ENCODE data around the gene SEM1.
A peak's percentile ranks its signal among the peaks of the same experiment; 100 is the strongest.
"Not testable (repeated sequence)": the region's sequence is repeated elsewhere in the genome, so short reads cannot be mapped to it uniquely, and the experiment has no call there.

SEM1 gene

GRCh38 chr7:96709381-96710228, at the start of gene SEM1:
TSS of gene SEM1 (minus strand) at chr7:96709846. CDS start at chr7:96709763, 83 bp downstream.
- peak; percentile 50 for DNase-seq (ENCODE audit: low read depth)

GRCh38 chr7:96757880-96758279, 48.2 kb upstream of the SEM1 start:
- not testable (repeated sequence) for DNase-seq (ENCODE audit: low read depth)

GRCh38 chr7:96747418-96747940, 37.8 kb upstream of the SEM1 start:
- DNase-seq (ENCODE audit: low read depth), result no peak

- DNase-seq (ENCODE audit: low read depth), result no peak
These were observed 30.5 kb upstream of the SEM1 start for GRCh38 chr7:96740130-96740529.

DNA sequence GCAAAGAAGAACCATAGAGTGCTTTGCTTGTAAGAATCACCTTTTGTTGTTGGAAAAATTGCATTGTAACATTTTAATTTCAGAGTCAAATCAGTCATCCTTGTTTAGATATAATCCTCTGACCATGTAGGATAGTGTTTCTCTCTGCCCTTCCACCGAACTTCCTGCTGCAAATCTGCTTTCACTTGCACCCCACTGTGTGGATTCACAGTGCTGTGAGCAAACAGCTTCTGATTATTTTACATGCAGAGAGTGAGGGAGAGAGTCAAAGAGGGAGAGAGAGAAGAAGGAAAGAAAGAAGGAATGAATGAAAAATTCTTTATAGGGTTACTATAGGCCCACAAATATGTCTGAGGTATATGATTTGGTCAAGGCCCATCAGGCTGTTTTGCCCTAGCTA, 30.0 kb upstream of the SEM1 start:
- no peak for DNase-seq (ENCODE audit: low read depth)

GRCh38 chr7:96739167-96739566, 29.5 kb upstream of the SEM1 start:
- DNase-seq (ENCODE audit: low read depth), result no peak

- no peak for DNase-seq (ENCODE audit: low read depth)
These were observed 29.1 kb upstream of the SEM1 start for GRCh38 chr7:96738705-96739104.

DNA sequence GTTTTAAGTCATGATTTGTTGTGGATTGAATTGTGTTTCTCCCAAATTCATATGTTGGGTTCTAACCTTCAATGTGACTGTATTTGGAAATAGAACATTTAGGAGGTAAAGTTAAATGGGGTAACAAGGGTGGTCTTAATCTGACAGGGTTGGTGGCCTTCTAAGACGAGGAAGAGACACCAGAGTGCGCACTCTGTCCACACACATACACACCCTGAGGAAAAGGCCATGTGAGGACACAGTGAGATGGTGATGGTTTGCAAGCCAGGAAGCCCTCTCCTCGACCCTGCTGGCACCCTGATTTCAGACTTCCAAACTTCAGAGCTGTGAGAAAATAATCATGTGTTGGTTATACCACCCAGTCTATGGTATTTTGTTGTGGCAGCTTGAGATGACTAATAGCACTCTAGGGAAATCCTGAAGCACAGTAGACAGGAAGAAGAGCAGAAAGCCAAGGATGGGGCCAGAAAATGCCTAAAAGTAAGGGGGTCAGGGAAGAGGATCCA, 28.0 kb upstream of the SEM1 start:
- DNase-seq (ENCODE audit: low read depth), result no peak

GRCh38 chr7:96734343-96734742, 24.7 kb upstream of the SEM1 start:
- no peak for DNase-seq (ENCODE audit: low read depth)

- DNase-seq (ENCODE audit: low read depth), result no peak
These were observed 20.2 kb upstream of the SEM1 start for GRCh38 chr7:96729820-96730219.

GRCh38 chr7:96728139-96728538, 18.5 kb upstream of the SEM1 start:
- no peak for DNase-seq (ENCODE audit: low read depth)

DNA sequence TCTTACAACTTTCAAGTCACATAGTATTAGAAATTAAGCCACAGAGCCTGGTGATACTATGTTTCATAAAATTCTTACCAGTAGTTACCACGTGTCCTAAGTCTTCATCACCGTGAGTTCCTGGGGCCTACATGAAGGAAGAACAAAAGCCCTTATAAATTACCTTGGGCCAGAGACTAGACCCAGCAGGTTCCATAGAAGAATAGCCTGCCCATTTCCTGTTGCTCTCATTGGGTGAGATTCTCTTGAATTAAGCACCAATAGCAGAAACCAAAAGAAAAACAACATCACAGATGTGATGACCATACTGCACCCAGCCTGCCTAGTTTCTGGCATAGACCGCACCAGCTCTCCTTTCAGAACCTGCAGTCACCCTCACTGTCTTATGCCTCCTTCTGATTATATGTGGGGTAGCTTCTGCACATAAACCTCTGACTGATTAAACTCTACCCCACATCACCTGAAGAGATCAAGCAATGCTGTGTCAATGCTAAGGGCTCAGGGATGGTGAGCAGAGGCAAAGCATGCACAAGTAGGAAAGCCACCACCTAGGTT, 18.0 kb upstream of the SEM1 start:
- no peak for DNase-seq (ENCODE audit: low read depth)

- no peak for DNase-seq (ENCODE audit: low read depth)
These were observed 14.0 kb upstream of the SEM1 start for GRCh38 chr7:96723622-96724021.

- DNase-seq (ENCODE audit: low read depth), result not testable (repeated sequence)
These were observed 13.3 kb upstream of the SEM1 start for GRCh38 chr7:96722928-96723327.

GRCh38 chr7:96720843-96721242, 11.2 kb upstream of the SEM1 start:
- no peak for DNase-seq (ENCODE audit: low read depth)

- DNase-seq (ENCODE audit: low read depth), result no peak
These were observed 9.5 kb upstream of the SEM1 start for GRCh38 chr7:96719164-96719563.

- DNase-seq (ENCODE audit: low read depth), result no peak
These were observed 8.7 kb upstream of the SEM1 start for GRCh38 chr7:96718107-96719003.

DNA sequence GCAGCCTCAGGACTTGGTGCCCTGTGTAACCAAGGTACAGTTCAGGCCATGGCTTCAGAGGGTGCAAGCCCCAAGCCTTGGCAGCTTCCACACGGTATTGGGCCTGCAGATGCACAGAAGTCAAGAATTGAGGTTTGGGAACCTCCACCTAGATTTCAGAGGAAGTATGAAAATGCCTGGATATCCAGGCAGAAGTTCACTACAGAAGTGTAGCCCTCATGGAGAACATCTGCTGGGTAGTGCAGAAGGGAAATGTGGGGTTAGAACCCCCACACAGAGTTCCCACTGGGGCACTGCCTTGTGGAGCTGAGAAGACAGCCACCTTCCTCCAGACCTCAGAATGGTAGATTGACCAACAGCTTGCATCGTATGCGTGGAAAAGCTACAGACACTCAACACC, 3.4 kb upstream of the SEM1 start:
- no peak for DNase-seq (ENCODE audit: low read depth)

DNA sequence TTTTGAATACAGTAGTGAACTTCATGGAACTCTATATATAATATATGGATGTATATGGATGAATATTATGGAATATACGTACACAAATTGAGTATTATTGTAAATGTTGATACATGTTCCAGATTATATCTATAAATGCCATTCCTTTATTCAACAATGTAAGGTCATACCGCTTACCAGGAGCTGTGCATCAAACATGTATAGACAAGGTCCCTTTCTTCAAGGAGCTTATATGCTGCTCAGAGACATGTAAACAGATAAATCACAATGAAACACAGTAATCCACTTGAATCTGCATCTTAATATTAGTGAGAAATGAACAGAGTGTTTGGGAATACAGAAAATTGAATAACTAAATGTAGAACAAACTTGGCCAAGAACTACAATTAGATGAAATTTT, 898 bp upstream of the SEM1 start:
- DNase-seq (ENCODE audit: low read depth), result no peak

GRCh38 chr7:96708872-96709271, 774 bp downstream of the SEM1 start:
- DNase-seq (ENCODE audit: low read depth), result no peak

- no peak for DNase-seq (ENCODE audit: low read depth)
These were observed 1.5 kb downstream of the SEM1 start for GRCh38 chr7:96707901-96708774.

Measured in stimulated activated CD8-positive, alpha-beta memory T cell treated with anti-CD3 and anti-CD28 coated beads, Interleukin-4, amount 100 ng/mL, for 24 hours (primary cell).